H1 (cell line): ENCODE measurements around the gene SIRPB1. TPM values are rescaled to one million over a fixed set of nuclear protein-coding genes. Genes with fewer than 3 reads are reported as not detected.

ENCODE experiments used
- CTCF ChIA-PET: fragments of 300-600 bp; sonication (Branson Sonifier 250); formaldehyde crosslinking; loops from one replicate; lab custom pipeline; 2021; ENCODE audit not compliant: partially characterized antibody; lab: Charles Lee
- POLR2A ChIA-PET: fragments of 300-600 bp; sonication (Branson Sonifier 250); formaldehyde crosslinking; loops from one replicate; lab custom pipeline; 2021; ENCODE audit warnings: inconsistent platforms; ENCODE audit not compliant: partially characterized antibody; lab: Charles Lee
- DNase-seq, 2 experiments: peaks; one replicate each; pipeline versions ENCODE4 v3.0.0 to v3.0.0-alpha.2; 2010 to 2022; ENCODE audit warnings: low spot score in 2 of 2, low read depth in 1 of 2, mixed read lengths in 1 of 2
- FAIRE-seq: peaks from 2 replicates; lab custom pipeline; 2011; peaks lifted over from hg19 to GRCh38; lab: Jason Lieb, UNC
- H2AFZ ChIP-seq: 2 replicates; pipeline ENCODE4 v1.8.1; 2012; ENCODE audit warnings: low read length, inconsistent platforms
- H2AK5ac ChIP-seq: 2 replicates; pipeline ENCODE4 v1.6.1; 2013; ENCODE audit warnings: low read depth, low read length
- H2BK120ac ChIP-seq: replicated peaks from 2 replicates; pipeline ENCODE3; 2013; ENCODE audit warnings: low read depth, low read length, inconsistent platforms
- H2BK12ac ChIP-seq: 2 replicates; pipeline ENCODE4 v1.6.1; 2013; ENCODE audit warnings: low read depth, low read length
- H2BK15ac ChIP-seq: 2 replicates; pipeline ENCODE4 v1.6.1; 2013; ENCODE audit warnings: low read length
- H2BK20ac ChIP-seq: 2 replicates; pipeline ENCODE4 v1.6.1; 2013; ENCODE audit warnings: low read length
- H2BK5ac ChIP-seq: 2 replicates; pipeline ENCODE4 v1.6.1; 2013; ENCODE audit warnings: low read depth, low read length
- H3K14ac ChIP-seq: 2 replicates; pipeline ENCODE4 v1.6.1; 2013; ENCODE audit warnings: inconsistent platforms; ENCODE audit not compliant: insufficient read length
- H3K18ac ChIP-seq: 2 replicates; pipeline ENCODE4 v1.6.1; 2013; ENCODE audit warnings: low read length; ENCODE audit errors: extremely low read depth
- H3K23ac ChIP-seq: 2 replicates; pipeline ENCODE4 v1.6.1; 2013; ENCODE audit warnings: inconsistent platforms; ENCODE audit not compliant: insufficient read length
- H3K23me2 ChIP-seq: 2 replicates; pipeline ENCODE4 v1.6.1; 2013; ENCODE audit warnings: low read depth, low read length
- H3K27ac ChIP-seq: 2 replicates; pipeline ENCODE4 v1.6.1; 2011; ENCODE audit warnings: low read depth, low read length, inconsistent platforms
- H3K27me3 ChIP-seq, 4 experiments: replicated peaks in 1 of 4; 1 replicate in 1 of 4; 2 replicates in 3 of 4; pipeline versions ENCODE4 v1.6.1 to v1.8.1; 2011 to 2013; ENCODE audit warnings: low read length in 3 of 4, mild to moderate bottlenecking in 3 of 4, inconsistent platforms in 2 of 4, mixed read lengths in 2 of 4, moderate library complexity in 1 of 4; ENCODE audit not compliant: control insufficient read depth in 3 of 4, insufficient read depth in 3 of 4; ENCODE audit errors: extremely low read depth in 1 of 4
- H3K36me3 ChIP-seq, 4 experiments: 2 replicates each; pipeline versions ENCODE4 v1.6.1 to v1.8.1; 2011 to 2013; ENCODE audit warnings: mild to moderate bottlenecking in 4 of 4, low read length in 3 of 4, moderate library complexity in 2 of 4, control low read depth in 1 of 4, inconsistent platforms in 1 of 4; ENCODE audit not compliant: insufficient read depth in 4 of 4, control insufficient read depth in 2 of 4
- H3K4ac ChIP-seq: replicated peaks from 2 replicates; pipeline ENCODE3; 2013; ENCODE audit warnings: low read length, low read depth, mixed read lengths, inconsistent platforms; ENCODE audit not compliant: insufficient read length
- H3K4me1 ChIP-seq, 4 experiments: replicated peaks in 1 of 4; 1 replicate in 1 of 4; 2 replicates in 3 of 4; pipeline versions ENCODE4 v1.6.1 to v1.8.1; 2011 to 2013; ENCODE audit warnings: low read length in 3 of 4, inconsistent platforms in 2 of 4, mixed read lengths in 1 of 4; ENCODE audit not compliant: insufficient read depth in 4 of 4, control insufficient read depth in 3 of 4
- H3K4me2 ChIP-seq, 2 experiments: 2 replicates each; pipeline versions ENCODE4 v1.6.1 to v1.8.1; 2011 to 2013; ENCODE audit warnings: low read depth in 2 of 2, low read length in 2 of 2, control low read depth in 1 of 2, inconsistent platforms in 1 of 2, mild to moderate bottlenecking in 1 of 2; ENCODE audit not compliant: insufficient read depth in 1 of 2
- H3K4me3 ChIP-seq, 4 experiments: fragments of 200-600, 300-600 bp in 1 of 4; sonication (generic), shearing (Covaris generic), sonication (Bioruptor Twin) in 1 of 4; 2 replicates each; pipeline versions ENCODE4 v1.5.1 to v1.8.1; 2011 to 2016; ENCODE audit warnings: low read length in 4 of 4, low read depth in 3 of 4, control low read depth in 2 of 4, inconsistent platforms in 2 of 4, mild to moderate bottlenecking in 2 of 4, mixed read lengths in 1 of 4, moderate library complexity in 1 of 4; ENCODE audit not compliant: insufficient read depth in 2 of 4; ENCODE audit errors: extremely low read depth in 1 of 4
- H3K56ac ChIP-seq: replicated peaks from 2 replicates; pipeline ENCODE3; 2013; ENCODE audit warnings: low read depth, mild to moderate bottlenecking, mixed read lengths, low read length, inconsistent platforms; ENCODE audit not compliant: insufficient read length
- H3K79me1 ChIP-seq: 2 replicates; pipeline ENCODE4 v1.6.1; 2013; ENCODE audit warnings: low read depth, low read length, control low read depth
- H3K79me2 ChIP-seq, 2 experiments: 2 replicates each; pipeline versions ENCODE4 v1.6.1 to v1.8.1; 2012 to 2013; ENCODE audit warnings: low read length in 2 of 2, mild to moderate bottlenecking in 2 of 2, inconsistent platforms in 1 of 2; ENCODE audit not compliant: insufficient read depth in 2 of 2, control insufficient read depth in 1 of 2
- H3K9ac ChIP-seq, 4 experiments: replicated peaks in 1 of 4; 1 replicate in 1 of 4; 2 replicates in 3 of 4; pipeline versions ENCODE4 v1.6.1 to v1.8.1; 2011 to 2013; ENCODE audit warnings: low read depth in 3 of 4, low read length in 3 of 4, control low read depth in 2 of 4, mild to moderate bottlenecking in 2 of 4, moderate library complexity in 2 of 4, inconsistent platforms in 1 of 4; ENCODE audit errors: extremely low read depth in 1 of 4
- H3K9me3 ChIP-seq, 2 experiments: 2 replicates each; pipeline versions ENCODE4 v1.6.1 to v1.8.1; 2012 to 2013; ENCODE audit warnings: mild to moderate bottlenecking in 2 of 2, moderate library complexity in 2 of 2, control low read depth in 1 of 2, inconsistent platforms in 1 of 2, low read depth in 1 of 2, low read length in 1 of 2, mixed read lengths in 1 of 2; ENCODE audit not compliant: insufficient read depth in 2 of 2
- H4K20me1 ChIP-seq, 2 experiments: replicated peaks in 1 of 2; 2 replicates each; pipeline versions ENCODE3 to v1.8.1; 2011 to 2013; ENCODE audit warnings: inconsistent platforms in 2 of 2, low read length in 2 of 2, mild to moderate bottlenecking in 1 of 2; ENCODE audit not compliant: insufficient read depth in 2 of 2, control insufficient read depth in 1 of 2
- H4K5ac ChIP-seq: 2 replicates; pipeline ENCODE4 v1.6.1; 2013; ENCODE audit warnings: low read length, low read depth, mixed read lengths, inconsistent platforms; ENCODE audit not compliant: insufficient read length
- H4K8ac ChIP-seq: 2 replicates; pipeline ENCODE4 v1.8.0; 2013; ENCODE audit warnings: mild to moderate bottlenecking, moderate library complexity, low read length, inconsistent platforms; ENCODE audit not compliant: insufficient read depth; ENCODE audit errors: extremely low read depth
- H4K91ac ChIP-seq: replicated peaks from 2 replicates; pipeline ENCODE3; 2013; ENCODE audit warnings: low read length, mixed read lengths, inconsistent platforms; ENCODE audit not compliant: insufficient read length
- CBX5 ChIP-seq: fragments of 300-800, 300-1000 bp; sonication (generic); IDR thresholded peaks from 2 replicates; pipeline ENCODE4 v1.7.1; 2016; ENCODE audit warnings: antibody characterized with exemption, low read length, low read depth
- CREB1 ChIP-seq: IDR thresholded peaks from 2 replicates; pipeline ENCODE4 v1.6.1; 2012; ENCODE audit warnings: inconsistent platforms
- EZH2 ChIP-seq: fragments of 200-600 bp; sonication (generic); IDR thresholded peaks from 2 replicates; pipeline ENCODE4 v1.7.1; 2012; ENCODE audit warnings: low read depth, mild to moderate bottlenecking, moderate library complexity, low read length, inconsistent platforms; ENCODE audit not compliant: severe bottlenecking
- KDM4A ChIP-seq: IDR thresholded peaks from one replicate; pipeline ENCODE4 v1.7.1; 2012; ENCODE audit warnings: low read depth, mild to moderate bottlenecking, moderate library complexity, low read length, inconsistent platforms; ENCODE audit not compliant: severe bottlenecking
- RXRA ChIP-seq: IDR thresholded peaks from 2 replicates; pipeline ENCODE4 v1.6.1; 2011; ENCODE audit warnings: low read depth, mild to moderate bottlenecking, low read length, moderate library complexity; ENCODE audit not compliant: insufficient read depth
- SIN3A ChIP-seq, 2 experiments: IDR thresholded peaks in 1 of 2; conservative IDR thresholded peaks in 1 of 2; 2 replicates each; pipeline ENCODE4 v1.6.1; 2011 to 2012; ENCODE audit warnings: low read length in 2 of 2, improper control_type of control experiment in 1 of 2, low read depth in 1 of 2, mild to moderate bottlenecking in 1 of 2
- SP2 ChIP-seq: IDR thresholded peaks from 2 replicates; pipeline ENCODE4 v1.6.1; 2012; ENCODE audit warnings: mild to moderate bottlenecking, low read length, inconsistent platforms
- TAF7 ChIP-seq: optimal IDR thresholded peaks from 2 replicates; pipeline ENCODE3; 2011; ENCODE audit warnings: low read depth, mild to moderate bottlenecking, inconsistent platforms, low read length, moderate library complexity, borderline replicate concordance
- TCF12 ChIP-seq: IDR thresholded peaks from 2 replicates; pipeline ENCODE4 v1.6.1; 2011; ENCODE audit warnings: low read depth, mild to moderate bottlenecking, low read length
- WGBS, 2 experiments: shearing (Covaris generic) in 1 of 2; methylation state at CpG; one replicate each; pipeline versions ENCODE4 v1.1.6 to v1.1.7; 2013 to 2015; ENCODE audit warnings: low lambda C conversion rate in 2 of 2, mixed read lengths in 2 of 2, inconsistent platforms in 1 of 2, low coverage in 1 of 2, missing lambda C conversion rate in 1 of 2; ENCODE audit not compliant: insufficient replicate concordance in 2 of 2, insufficient coverage in 1 of 2, insufficient read length in 1 of 2; ENCODE audit errors: extremely low coverage in 1 of 2, missing lambda C conversion rate in 1 of 2; 5-methylcytosine and 5-hydroxymethylcytosine counted together
- polyA plus RNA-seq, 7 experiments: library from polyadenylated mRNA; depleted of rRNA in 3 of 7; stranded (reverse) in 5 of 7; unstranded in 2 of 7; fragments of >200 nt in 5 of 7; fragments of 200-250 nt in 2 of 7; gene quantifications; 1 replicate in 5 of 7; 2 replicates in 1 of 7; 4 replicates in 1 of 7; pipeline versions ENCODE4 v1.2.1 to v1.2.3, GENCODE V29; 2011 to 2013; ENCODE audit warnings: missing spikeins in 2 of 7, mixed read lengths in 2 of 7
- total RNA-seq: library from RNA; stranded (reverse); fragmentation: NEBNext Ultra II Directional; extraction: Animal tissue kit (Norgen Biotek cat#: 25700); gene quantifications from 2 replicates; pipeline ENCODE4 v1.2.1, GENCODE V29; 2021

SIRPB1 gene
- total and polyA plus RNA-seq, 2 of the 8 experiments (the other 6 are each of a cell fraction or from before 2014, with no cell fraction given): 0.14 to 0.99 TPM

GRCh38 chr20:1633535-1633934, 13.7 kb upstream of the SIRPB1 start:
- H3K79me2 ChIP-seq: no peaks in the 10 kb centered on the region
- H3K18ac ChIP-seq: no peak overlapping the region
- no peaks in the 10 kb centered on the region for H3K27me3 ChIP-seq
- H3K23me2 ChIP-seq: no peaks in the 10 kb centered on the region
- no peak overlapping the region for H3K4ac ChIP-seq
- H2AFZ ChIP-seq: no peak overlapping the region
- POLR2A ChIA-PET: no interaction called here
- H2BK12ac ChIP-seq: no peak overlapping the region
- no peak overlapping the region for H2BK5ac ChIP-seq
- H4K91ac ChIP-seq: no peak overlapping the region
- FAIRE-seq (no peak), DNase-seq (no peak)
- H2AK5ac ChIP-seq: no peak overlapping the region
- no peak overlapping the region for H4K5ac ChIP-seq
- H3K56ac ChIP-seq: no peak overlapping the region
- H3K4me1 ChIP-seq: peaks cover 0 to 9% (median 4%) of the 10 kb centered on the region in 4 experiments; a peak in 4 of 7 replicates
- H3K14ac ChIP-seq: no peak overlapping the region
- no peak overlapping the region for H3K27ac ChIP-seq
- 0 out of 2 replicates have a peak overlapping the region, but pooled peaks have one; percentile 80 for H2BK20ac ChIP-seq
- peak overlapping the region; percentile 36 for H2BK120ac ChIP-seq
- no peak overlapping the region for H3K23ac ChIP-seq
- 93% methylated on average over 4 of the region's 4 CpGs; no CpG with 5 or more reads in 1 of the 2 experiments for WGBS, 2 experiments
- no peak overlapping the region for H3K4me3 ChIP-seq
- CTCF ChIA-PET: no interaction called here
- no peaks in the 10 kb centered on the region for H4K20me1 ChIP-seq
- no peaks in the 10 kb centered on the region for H3K9me3 ChIP-seq
- H4K8ac ChIP-seq: no peak overlapping the region
- no peak overlapping the region for H3K9ac ChIP-seq
- H3K79me1 ChIP-seq: no peaks in the 10 kb centered on the region
- H2BK15ac ChIP-seq: no peak overlapping the region; the same call in 1 of the 2 replicates
- no peaks in the 10 kb centered on the region for H3K36me3 ChIP-seq
- H3K4me2 ChIP-seq: no peak overlapping the region
- TF ChIP-seq RXRA (no peak), EZH2 (no peak), TAF7 (no peak), CREB1 (no peak), KDM4A (no peak), SP2 (no peak), TCF12 (no peak), CBX5 (no peak), SIN3A (conservative IDR thresholded peaks at IDR 0.05 in 1 of 2, IDR thresholded peaks at IDR 0.05 in 1 of 2; ENCODE audit: low read depth in 1 of 2, low read length in 2 of 2) (no peak)
